ENCODE measurements around the gene TSEN34.

The TSEN34 gene

GRCh38 chr19:54156953-54157352 lies 34.2 kb upstream of the TSEN34 start:
- TF ChIP-seq, protein P1, sequence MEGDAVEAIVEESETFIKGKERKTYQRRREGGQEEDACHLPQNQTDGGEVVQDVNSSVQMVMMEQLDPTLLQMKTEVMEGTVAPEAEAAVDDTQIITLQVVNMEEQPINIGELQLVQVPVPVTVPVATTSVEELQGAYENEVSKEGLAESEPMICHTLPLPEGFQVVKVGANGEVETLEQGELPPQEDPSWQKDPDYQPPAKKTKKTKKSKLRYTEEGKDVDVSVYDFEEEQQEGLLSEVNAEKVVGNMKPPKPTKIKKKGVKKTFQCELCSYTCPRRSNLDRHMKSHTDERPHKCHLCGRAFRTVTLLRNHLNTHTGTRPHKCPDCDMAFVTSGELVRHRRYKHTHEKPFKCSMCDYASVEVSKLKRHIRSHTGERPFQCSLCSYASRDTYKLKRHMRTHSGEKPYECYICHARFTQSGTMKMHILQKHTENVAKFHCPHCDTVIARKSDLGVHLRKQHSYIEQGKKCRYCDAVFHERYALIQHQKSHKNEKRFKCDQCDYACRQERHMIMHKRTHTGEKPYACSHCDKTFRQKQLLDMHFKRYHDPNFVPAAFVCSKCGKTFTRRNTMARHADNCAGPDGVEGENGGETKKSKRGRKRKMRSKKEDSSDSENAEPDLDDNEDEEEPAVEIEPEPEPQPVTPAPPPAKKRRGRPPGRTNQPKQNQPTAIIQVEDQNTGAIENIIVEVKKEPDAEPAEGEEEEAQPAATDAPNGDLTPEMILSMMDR (IDR thresholded peaks at IDR 0.05): no peak

DNA sequence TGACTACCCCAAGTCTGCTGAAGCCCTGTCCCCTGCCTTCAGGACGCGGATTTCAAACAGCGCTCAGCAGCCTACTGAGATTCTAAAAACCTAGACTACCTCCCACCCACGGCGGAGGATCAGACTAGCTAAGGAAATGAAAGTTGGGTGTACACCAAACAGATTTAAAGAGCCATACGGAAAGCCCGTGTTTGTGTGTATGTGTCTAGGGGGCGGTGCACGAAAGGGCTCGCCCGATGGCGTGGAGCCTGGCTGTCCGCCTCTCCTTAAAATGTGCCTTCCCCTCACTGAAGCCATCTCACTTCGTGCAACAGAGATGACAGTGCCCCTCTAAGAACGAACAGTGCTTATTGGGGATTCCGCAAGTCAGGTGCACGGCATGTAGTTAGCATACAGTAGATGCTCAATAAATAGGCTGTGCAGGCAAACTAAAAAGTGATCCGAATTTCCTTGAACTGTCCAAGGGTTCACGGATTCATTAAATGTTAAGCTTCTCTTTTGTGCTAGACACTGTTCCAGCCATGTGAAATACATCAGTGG lies 32.2 kb upstream of the TSEN34 start:
- TF ChIP-seq, protein P1 (IDR thresholded peaks at IDR 0.05): no peak

DNA sequence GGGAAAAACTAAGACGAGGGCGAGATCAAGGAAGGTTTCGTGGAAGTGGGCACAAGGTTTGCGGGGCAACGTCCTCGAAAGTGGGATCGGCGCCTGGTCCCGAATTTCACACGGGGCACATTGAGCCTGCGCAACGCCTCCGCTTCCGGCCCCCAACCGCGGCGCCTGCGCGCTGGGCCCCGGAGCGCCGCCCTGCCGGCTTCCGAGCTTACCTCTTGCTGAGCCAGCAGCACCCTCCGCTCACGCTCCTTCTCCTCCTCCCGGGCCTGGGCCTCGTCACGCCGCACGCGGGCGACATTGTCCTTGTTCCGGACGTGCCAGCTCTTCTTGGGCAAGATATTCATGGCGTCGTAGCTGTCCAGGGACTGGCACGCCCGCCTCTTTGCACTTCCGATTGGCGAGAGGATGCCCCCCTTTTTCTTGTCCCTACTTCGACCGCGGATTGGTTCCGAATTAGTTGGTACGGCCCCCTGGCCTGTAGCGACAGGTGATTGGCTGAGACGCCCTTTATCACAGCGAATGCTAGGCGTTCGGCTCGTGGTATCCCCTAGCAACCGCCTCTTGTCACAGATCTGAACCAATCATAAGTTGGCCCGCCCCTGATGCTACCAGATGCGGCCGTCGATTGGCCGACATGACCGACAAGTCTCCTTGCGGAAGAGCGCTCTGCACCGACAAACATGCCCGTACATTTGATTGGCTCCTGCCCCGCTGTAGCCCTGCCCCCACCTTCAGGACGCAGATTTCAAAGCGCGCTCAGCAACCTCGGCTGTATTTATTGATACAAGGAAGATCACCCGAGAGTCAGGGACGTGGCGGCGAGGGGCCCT lies 31.5 kb upstream of the TSEN34 start, which contains the start of gene LENG1:
TSS of gene LENG1 (minus strand) at position 370 of the 830 bp plus-strand sequence. CDS start at position 344, 26 bp downstream.
- TF ChIP-seq, protein P1 (IDR thresholded peaks at IDR 0.05): peak; percentile 26; the same call in 1 of the 2 replicates

- TF ChIP-seq, protein P1 (IDR thresholded peaks at IDR 0.05): no peak
These were observed 30.8 kb upstream of the TSEN34 start for GRCh38 chr19:54160182-54160811.

DNA sequence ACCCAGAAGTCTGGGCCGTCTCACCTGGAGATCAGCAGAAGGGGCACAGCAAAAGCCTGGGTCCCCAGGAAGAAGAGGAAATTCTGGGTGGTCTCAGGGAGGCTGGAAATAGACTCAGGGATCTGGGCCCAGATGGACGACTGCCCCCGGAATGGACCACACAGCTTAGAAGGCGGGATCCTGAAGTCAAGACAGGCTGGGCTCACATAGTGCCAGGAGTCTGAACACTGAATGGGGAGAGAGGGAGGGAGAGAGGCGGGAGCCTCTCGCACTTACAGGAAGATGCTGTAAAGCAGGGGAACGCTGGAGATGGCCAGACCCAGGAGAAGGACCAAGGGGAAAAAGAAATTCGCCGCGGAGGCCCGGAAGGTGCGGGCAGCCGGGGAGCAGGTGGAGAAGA lies 30.3 kb upstream of the TSEN34 start:
- TF ChIP-seq, protein P1 (IDR thresholded peaks at IDR 0.05): no peak

DNA sequence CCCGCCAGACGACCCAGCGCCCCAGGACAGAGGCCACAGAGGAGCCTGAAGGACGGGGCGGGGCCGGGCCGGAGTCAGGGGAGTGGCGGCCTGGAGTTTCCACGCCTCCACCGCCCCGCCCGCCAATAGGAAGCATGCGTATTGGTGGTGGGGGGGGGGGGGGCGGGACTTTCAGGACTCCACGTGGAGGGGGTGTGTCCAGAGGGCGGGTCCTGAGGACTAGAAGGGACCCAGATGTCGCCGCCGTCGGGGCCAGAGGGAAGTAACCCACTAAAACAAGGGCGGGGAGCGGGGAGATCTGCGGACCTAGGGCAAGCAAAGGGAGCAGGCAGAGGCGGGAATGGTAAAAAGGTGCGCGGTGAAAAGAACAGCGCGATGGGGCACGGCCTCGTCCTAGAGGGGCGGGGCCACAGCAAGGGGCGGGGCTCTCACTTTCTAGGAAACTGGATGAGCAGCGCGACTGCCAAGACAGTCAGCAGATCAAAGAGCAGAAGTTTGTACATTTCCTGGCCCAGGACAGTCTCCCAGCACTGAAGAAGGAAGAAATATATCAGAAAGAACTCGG lies 28.8 kb upstream of the TSEN34 start:
- TF ChIP-seq, protein P1 (IDR thresholded peaks at IDR 0.05): no peak

DNA sequence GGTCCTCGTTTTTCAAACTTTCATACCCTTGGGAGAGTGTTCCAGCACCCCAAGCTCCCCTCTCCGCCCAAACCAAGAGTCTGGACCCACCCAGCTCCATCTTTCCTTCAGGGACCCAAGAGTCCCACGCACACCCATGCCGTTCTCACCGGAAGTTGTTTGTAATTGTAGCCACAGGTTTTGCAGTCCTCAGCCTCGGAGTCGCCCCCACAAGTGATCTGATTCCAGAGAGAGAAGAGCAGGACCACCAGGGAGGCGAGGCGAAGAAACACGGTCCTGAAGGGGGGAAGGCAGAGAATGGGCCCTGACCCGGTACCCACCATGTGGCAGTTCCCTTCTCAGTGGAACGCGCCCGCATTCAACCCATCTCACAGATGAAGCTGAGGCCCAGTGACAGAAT lies 28.2 kb upstream of the TSEN34 start:
- TF ChIP-seq, protein P1 (IDR thresholded peaks at IDR 0.05): no peak

All from LNCAP (cell line).